ENCODE measurements around the gene IRAK3. TPM values are rescaled to one million over a fixed set of nuclear protein-coding genes. Genes with fewer than 3 reads are reported as not detected.
A peak's percentile ranks its signal among the peaks of the same experiment; 100 is the strongest.
"Not testable (repeated sequence)": the region's sequence is repeated elsewhere in the genome, so short reads cannot be mapped to it uniquely, and the experiment has no call there.

Gene IRAK3
- total RNA-seq, 1 donor from 2014 or later = 3.0 TPM

- no peak for ATAC-seq
These were observed 28.4 kb downstream of the IRAK3 start for GRCh38 chr12:66217342-66217917.

- ATAC-seq = no peak
These were observed 39.4 kb downstream of the IRAK3 start for GRCh38 chr12:66228462-66228861.

DNA sequence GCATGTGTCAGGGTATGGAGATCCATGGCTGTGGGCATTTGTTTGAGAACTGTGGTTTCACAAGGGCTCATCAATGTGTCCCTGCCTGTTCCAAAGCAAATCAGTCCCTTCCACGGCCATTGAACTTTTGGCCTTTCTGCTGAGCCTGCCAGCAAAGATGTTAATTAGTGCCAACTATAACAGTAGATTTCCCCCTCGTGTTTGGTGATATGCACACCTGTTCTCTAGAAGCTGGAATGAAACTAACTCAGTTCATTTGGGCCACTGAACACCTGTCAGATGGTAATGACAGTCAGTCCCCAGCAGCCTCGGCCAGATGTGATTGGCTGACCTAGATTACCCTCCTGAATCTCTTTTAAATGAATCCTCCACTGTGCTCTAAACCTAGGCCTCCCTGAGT, 43.2 kb downstream of the IRAK3 start:
- ATAC-seq = no peak

GRCh38 chr12:66234037-66234693, 45.2 kb downstream of the IRAK3 start:
- peak; percentile 90 for ATAC-seq

DNA sequence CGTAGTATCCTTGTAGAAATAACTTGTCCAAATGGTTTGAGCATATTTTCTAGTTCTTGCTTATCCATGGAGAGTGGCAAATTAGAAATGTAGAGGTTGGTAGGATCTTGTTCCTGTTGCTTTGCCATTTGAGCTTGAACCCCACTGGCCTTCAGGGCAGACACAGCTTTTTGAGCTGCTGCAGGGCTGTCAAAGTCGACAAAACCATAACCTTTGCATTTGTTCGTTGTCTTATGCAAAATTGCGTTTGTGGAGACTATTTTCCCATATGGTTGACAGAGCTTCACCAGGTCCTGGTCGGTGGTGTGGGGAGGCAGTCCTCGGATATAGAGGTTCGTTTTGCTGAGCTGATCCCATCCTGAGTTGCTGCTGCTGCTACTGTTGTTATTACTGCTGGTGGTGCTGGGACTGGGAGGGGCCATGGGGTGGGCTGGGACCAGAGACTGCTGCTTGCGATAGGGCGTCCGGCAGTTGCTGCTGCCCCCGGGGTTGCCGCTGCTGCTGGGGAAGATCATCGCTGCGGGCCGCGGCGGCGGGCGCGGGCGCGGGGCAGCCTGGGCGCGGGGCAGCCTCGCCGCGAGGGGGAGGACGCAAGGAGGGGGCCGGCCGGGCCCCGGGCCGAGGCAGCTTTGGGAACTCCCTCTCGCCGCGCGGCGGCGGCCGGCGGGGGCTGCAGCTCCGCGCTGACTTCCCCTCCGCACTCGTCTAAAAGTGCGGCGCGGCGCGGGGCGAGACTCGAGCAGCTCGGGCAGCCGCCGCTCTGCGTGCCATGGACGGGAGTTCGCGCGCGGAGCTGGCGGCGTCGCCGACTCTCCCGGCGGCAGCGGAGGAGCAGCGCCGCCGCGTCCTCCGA, 46.0 kb downstream of the IRAK3 start:
- peak; percentile 44 for ATAC-seq

DNA sequence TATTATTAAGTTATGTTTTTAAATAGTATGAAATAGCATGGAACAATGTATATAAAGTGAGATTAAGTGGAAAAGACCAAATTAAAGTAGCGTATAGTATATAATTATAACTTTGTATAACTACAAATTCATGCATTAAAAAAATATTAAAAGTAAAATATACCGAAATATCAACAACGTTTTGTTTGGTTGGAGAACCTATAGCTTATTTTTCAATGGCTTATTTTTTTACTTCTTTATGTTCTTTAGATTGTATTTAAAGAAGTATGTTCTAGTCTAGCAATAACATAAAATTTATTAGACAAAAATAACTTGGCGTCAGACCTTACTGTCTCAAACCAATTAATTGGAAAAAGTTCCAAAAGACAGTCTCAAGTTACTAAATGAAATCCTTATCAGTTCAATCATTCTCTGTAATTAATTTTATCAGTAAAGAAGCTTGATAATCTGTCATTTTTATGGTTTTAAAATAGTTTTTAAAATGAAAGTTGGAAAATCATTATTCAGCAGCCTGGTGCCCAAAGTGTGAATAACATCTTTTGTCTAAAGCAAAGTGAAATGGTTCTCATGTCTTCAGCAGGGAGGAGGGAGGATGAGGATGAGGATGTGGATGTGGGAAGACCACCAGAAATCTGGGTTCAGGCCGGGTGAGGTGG, 46.7 kb downstream of the IRAK3 start:
- no peak for ATAC-seq

DNA sequence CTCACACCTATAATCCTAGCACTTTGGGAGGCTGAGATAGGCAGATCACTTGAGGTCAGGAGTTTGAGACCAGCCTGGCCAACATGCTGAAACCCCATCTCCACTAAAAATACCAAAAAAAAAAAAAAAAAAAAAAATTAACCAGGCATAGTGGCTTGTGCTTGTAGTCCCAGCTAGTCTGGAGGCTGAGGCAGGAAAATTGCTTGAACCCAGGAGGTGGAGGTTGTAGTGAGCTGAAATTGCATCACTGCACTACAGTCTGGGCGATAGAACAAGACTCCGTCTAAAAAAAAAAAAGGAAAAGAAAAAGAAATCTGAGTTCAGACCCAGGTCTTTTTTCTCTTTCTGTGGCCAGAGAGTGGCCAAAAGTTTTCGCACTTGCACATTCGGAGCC, 47.3 kb downstream of the IRAK3 start:
- ATAC-seq = not testable (repeated sequence)

DNA sequence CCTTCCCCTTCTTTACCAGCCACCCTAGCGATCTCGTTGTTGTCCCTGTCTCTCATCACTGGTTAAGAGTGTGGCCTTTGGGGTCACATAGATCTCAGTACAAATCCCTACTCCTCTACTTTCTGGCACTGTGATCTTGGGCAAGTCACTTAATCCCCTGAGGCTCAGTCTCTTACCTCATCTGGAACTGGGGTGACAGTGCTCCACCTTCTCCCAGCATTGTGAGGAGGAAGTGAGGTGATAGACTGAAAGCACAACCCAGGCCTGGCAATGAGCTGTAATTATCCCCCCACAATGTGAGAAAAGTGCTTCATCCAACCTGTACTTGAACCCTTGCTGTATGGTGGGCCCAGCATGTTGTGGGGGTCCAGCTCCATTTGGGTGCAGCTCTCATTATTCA, 48.0 kb downstream of the IRAK3 start:
- peak; percentile 51 for ATAC-seq

- no peak for ATAC-seq
These were observed 48.6 kb downstream of the IRAK3 start for GRCh38 chr12:66237505-66238175.

- no peak for ATAC-seq
These were observed 50.3 kb downstream of the IRAK3 start for GRCh38 chr12:66239295-66239694.

DNA sequence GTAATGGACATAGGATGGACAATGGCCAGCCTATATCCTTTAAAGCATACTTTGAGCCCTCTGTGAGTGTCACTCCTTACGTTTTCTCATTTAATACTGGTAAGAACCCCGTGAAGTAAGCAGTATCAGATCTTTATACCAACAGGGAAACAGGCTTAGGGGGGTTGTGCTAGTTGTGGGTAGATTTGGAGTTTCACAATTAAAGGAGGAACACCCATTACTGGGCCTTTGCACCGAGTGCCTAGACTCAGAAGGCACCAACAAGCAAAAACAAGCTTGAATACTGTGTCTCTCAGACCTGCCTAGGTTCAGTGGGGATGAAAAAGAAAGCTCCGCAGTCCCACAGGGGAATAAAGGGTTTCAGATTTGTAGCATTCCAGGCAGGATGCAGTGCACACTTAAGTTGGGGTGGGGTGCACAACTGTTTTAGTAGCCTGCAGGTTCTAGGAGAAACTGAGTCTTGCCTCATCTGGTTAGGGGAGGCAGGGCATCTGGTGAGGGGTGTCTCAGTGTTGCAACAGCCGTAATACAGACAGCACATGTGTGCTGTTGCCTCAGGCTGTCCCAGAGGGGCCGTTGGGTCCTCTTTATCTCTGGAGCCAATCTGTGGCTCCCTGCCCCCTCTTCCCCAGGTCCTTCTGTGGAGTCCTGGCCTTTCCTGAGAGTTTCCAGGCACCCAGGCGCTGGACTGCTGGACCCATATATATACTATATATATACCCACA, 51.2 kb downstream of the IRAK3 start:
- ATAC-seq = no peak

GRCh38 chr12:66241061-66242043, 52.3 kb downstream of the IRAK3 start:
- no peak for ATAC-seq

- no peak for ATAC-seq
These were observed 53.3 kb downstream of the IRAK3 start for GRCh38 chr12:66242311-66242710.

DNA sequence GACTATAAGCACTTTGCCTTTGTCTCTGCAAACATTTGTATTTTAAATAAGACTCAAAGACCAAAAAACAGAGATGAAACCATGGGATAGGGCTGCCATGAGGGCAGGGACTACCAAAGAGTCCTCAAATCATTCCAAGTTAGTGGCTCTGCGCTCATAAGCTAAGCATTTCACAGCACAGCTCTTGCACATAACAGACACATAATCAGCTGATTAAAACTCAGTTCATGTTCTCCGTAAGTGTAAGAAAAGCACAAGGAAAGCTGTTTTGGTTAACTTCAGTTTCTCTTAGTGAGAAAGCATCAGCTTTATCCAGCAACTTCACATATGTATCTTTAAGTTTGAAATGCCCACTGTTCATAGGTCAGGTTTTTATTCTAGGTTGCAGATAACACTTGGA, 54.9 kb downstream of the IRAK3 start:
- ATAC-seq = no peak

GRCh38 chr12:66244446-66244845, 55.4 kb downstream of the IRAK3 start:
- ATAC-seq = no peak

- ATAC-seq = no peak
These were observed 58.7 kb downstream of the IRAK3 start for GRCh38 chr12:66247741-66248140.

DNA sequence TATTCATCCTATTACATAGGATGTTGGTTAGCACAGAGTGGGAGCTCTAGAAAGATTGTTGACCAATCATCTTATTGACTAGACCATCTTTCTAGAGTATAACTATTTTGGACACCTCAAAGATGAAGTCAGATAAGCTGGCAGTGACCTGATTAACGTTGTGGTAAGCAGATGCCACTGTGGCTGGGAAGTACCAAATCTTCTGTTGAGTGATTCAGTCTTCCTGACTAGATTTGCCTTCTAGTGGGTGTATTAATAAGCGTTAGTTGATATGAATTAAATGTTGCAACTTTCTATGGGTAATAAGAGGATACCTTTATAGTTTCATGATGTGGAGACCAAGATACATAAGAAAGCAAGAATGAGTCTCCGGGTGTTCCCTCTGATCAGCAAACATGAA, 62.0 kb downstream of the IRAK3 start:
- no peak for ATAC-seq

- ATAC-seq = no peak
These were observed 63.8 kb downstream of the IRAK3 start for GRCh38 chr12:66252771-66253170.

- no peak for ATAC-seq
These were observed 66.7 kb downstream of the IRAK3 start for GRCh38 chr12:66255737-66256136.

GRCh38 chr12:66258011-66258410, 69.0 kb downstream of the IRAK3 start:
- ATAC-seq = no peak

GRCh38 chr12:66262737-66263136, 73.7 kb downstream of the IRAK3 start:
- no peak for ATAC-seq

Measured in esophagus mucosa (tissue), 1 donor.